ENCODE results near the gene CRELD2.

CRELD2 gene

GRCh38 chr22:49869845-49870712, 48.4 kb upstream of the CRELD2 start:
- H3K36me3 ChIP-seq (replicated peaks; ENCODE audit: insufficient read depth, low read length), result 0 out of 2 replicates have a peak, but pooled peaks cover 3% of the 10 kb centered on the region
- no peak overlapping the region for H3K4me3 ChIP-seq (ENCODE audit: low read length)
- H3K4me2 ChIP-seq (ENCODE audit: low read depth, low read length), result no peak overlapping the region
- no peak overlapping the region for H3K9ac ChIP-seq (ENCODE audit: low read length)
- H3K27me3 ChIP-seq (replicated peaks; ENCODE audit: insufficient read depth, low read length), result no peaks in the 10 kb centered on the region
- no peak for TF ChIP-seq EZH2 (optimal IDR thresholded peaks at IDR 0.05; ENCODE audit: low read depth, low read length)
- TF ChIP-seq EZH2phosphoT487 (IDR thresholded peaks at IDR 0.05; ENCODE audit: low read length), result no peak
- TF ChIP-seq CTCF (IDR thresholded peaks at IDR 0.05; ENCODE audit: low read length), result no peak
- H4K20me1 ChIP-seq (ENCODE audit: insufficient read depth, low read length), result no peaks in the 10 kb centered on the region
- H3F3A ChIP-seq (ENCODE audit: insufficient read depth, low read length), result no peaks in the 10 kb centered on the region
- H2AFZ ChIP-seq (ENCODE audit: low read length), result no peak overlapping the region
- DNase-seq, result no peak
- no peak overlapping the region for H3K27ac ChIP-seq (ENCODE audit: low read length)
- H3K9me3 ChIP-seq (replicated peaks; ENCODE audit: insufficient read depth, low read length), result no peaks in the 10 kb centered on the region
- peaks cover 93% of the 10 kb centered on the region for H3K79me2 ChIP-seq (ENCODE audit: low read length)
- H3K9me2 ChIP-seq (replicated peaks; ENCODE audit: insufficient read depth, low read length), result no peaks in the 10 kb centered on the region
- H3K4me1 ChIP-seq (ENCODE audit: low read length), result no peaks in the 10 kb centered on the region

- Histone ChIP-seq H3K9me3 (replicated peaks; ENCODE audit: insufficient read depth, low read length) (no peaks in the 10 kb centered on the region), H2AFZ (ENCODE audit: low read length) (no peak overlapping the region), H3K79me2 (ENCODE audit: low read length) (peaks cover 93% of the 10 kb centered on the region), H3K4me1 (ENCODE audit: low read length) (no peaks in the 10 kb centered on the region), H3K36me3 (replicated peaks; ENCODE audit: insufficient read depth, low read length) (0 out of 2 replicates have a peak, but pooled peaks cover 3% of the 10 kb centered on the region), H3K9ac (ENCODE audit: low read length) (no peak overlapping the region), H3K27me3 (replicated peaks; ENCODE audit: insufficient read depth, low read length) (no peaks in the 10 kb centered on the region), H3K9me2 (replicated peaks; ENCODE audit: insufficient read depth, low read length) (no peaks in the 10 kb centered on the region), H3F3A (ENCODE audit: insufficient read depth, low read length) (no peaks in the 10 kb centered on the region), H4K20me1 (ENCODE audit: insufficient read depth, low read length) (no peaks in the 10 kb centered on the region), H3K27ac (ENCODE audit: low read length) (no peak overlapping the region), H3K4me2 (ENCODE audit: low read depth, low read length) (no peak overlapping the region), H3K4me3 (ENCODE audit: low read length) (no peak overlapping the region)
- no peak for DNase-seq
- TF ChIP-seq CTCF (IDR thresholded peaks at IDR 0.05; ENCODE audit: low read length), result no peak
- TF ChIP-seq EZH2phosphoT487 (IDR thresholded peaks at IDR 0.05; ENCODE audit: low read length), result no peak
- TF ChIP-seq EZH2 (optimal IDR thresholded peaks at IDR 0.05; ENCODE audit: low read depth, low read length), result no peak
These were observed 47.0 kb upstream of the CRELD2 start for GRCh38 chr22:49871482-49871881.

GRCh38 chr22:49872347-49872746, 46.1 kb upstream of the CRELD2 start:
- no peak for DNase-seq
- H3K4me1 ChIP-seq (ENCODE audit: low read length), result no peaks in the 10 kb centered on the region
- no peaks in the 10 kb centered on the region for H3K27me3 ChIP-seq (replicated peaks; ENCODE audit: insufficient read depth, low read length)
- H3F3A ChIP-seq (ENCODE audit: insufficient read depth, low read length), result no peaks in the 10 kb centered on the region
- H3K36me3 ChIP-seq (replicated peaks; ENCODE audit: insufficient read depth, low read length), result 0 out of 2 replicates have a peak, but pooled peaks cover 3% of the 10 kb centered on the region
- H3K4me2 ChIP-seq (ENCODE audit: low read depth, low read length), result no peak overlapping the region
- no peak for TF ChIP-seq CTCF (IDR thresholded peaks at IDR 0.05; ENCODE audit: low read length)
- no peaks in the 10 kb centered on the region for H3K9me3 ChIP-seq (replicated peaks; ENCODE audit: insufficient read depth, low read length)
- H3K4me3 ChIP-seq (ENCODE audit: low read length), result no peak overlapping the region
- no peaks in the 10 kb centered on the region for H4K20me1 ChIP-seq (ENCODE audit: insufficient read depth, low read length)
- no peak overlapping the region for H3K9ac ChIP-seq (ENCODE audit: low read length)
- H3K27ac ChIP-seq (ENCODE audit: low read length), result no peak overlapping the region
- H3K79me2 ChIP-seq (ENCODE audit: low read length), result peaks cover 90% of the 10 kb centered on the region
- no peaks in the 10 kb centered on the region for H3K9me2 ChIP-seq (replicated peaks; ENCODE audit: insufficient read depth, low read length)
- no peak overlapping the region for H2AFZ ChIP-seq (ENCODE audit: low read length)

Measured in MM.1S (cell line).